Body of pancreas (tissue), 4 donors: Measurements from ENCODE around the gene COL6A1. TPM values are rescaled to one million over a fixed set of nuclear protein-coding genes. Genes with fewer than 3 reads are reported as not detected.

Experiments used
- ATAC-seq: fragments of 150-250 bp; one replicate; pipeline ENCODE4 v1.9.1; 2016
- DNase-seq, 4 donors: peaks; one replicate each; pipeline ENCODE4 v3.0.0-alpha.2; 2019
- H3K27ac ChIP-seq, 4 donors: fragments of 200-600 bp; sonication (generic); 1 replicate in 3 of 4; 2 replicates in 1 of 4; pipeline versions ENCODE4 v1.5.1 to v1.6.1; 2016 to 2019; ENCODE audit warnings: mild to moderate bottlenecking in 1 of 4, mixed read lengths in 1 of 4, moderate library complexity in 1 of 4
- H3K27me3 ChIP-seq, 2 donors: fragments of 200-600 bp; sonication (generic); one replicate each; pipeline ENCODE4 v1.6.0; 2016; ENCODE audit warnings: mild to moderate bottlenecking in 1 of 2
- H3K36me3 ChIP-seq, 2 donors: fragments of 200-600 bp; sonication (generic); replicated peaks in 1 of 2; 2 replicates each; pipeline ENCODE4 v1.5.1; 2016; ENCODE audit warnings: low read depth in 2 of 2; ENCODE audit not compliant: insufficient read depth in 1 of 2
- H3K4me1 ChIP-seq: fragments of 200-600 bp; sonication (generic); one replicate; pipeline ENCODE4 v1.6.0; 2016
- H3K4me3 ChIP-seq, 2 donors: fragments of 200-600 bp; sonication (generic); 1 replicate in 1 of 2; 2 replicates in 1 of 2; pipeline ENCODE4 v1.5.1; 2016 to 2019
- H3K9me3 ChIP-seq, 3 donors: fragments of 200-600 bp; sonication (generic); 1 replicate in 2 of 3; 2 replicates in 1 of 3; pipeline ENCODE4 v1.5.1; 2016
- POLR2A ChIP-seq, 3 donors: fragments of 450-650 bp; IDR thresholded peaks; one replicate each; pipeline ENCODE4 v1.6.1; 2016; ENCODE audit warnings: antibody characterized with exemption in 3 of 3, mild to moderate bottlenecking in 2 of 3
- WGBS, 2 donors: methylation state at CpG; one replicate each; pipeline ENCODE4 v1.1.5; 2017; 5-methylcytosine and 5-hydroxymethylcytosine counted together
- intact Hi-C: fragments of 100-400 bp; cut with DNase I; formaldehyde crosslinking; loops from one replicate; pipeline ENCODE4 v1.15.1; 2023
- total RNA-seq, 2 donors: library from RNA; depleted of rRNA; stranded (reverse); fragments of >200 nt; gene quantifications; one replicate each; pipeline ENCODE4 v1.1.0, GENCODE V29; 2016
- TF ChIP-seq, protein P1 (sequence below), 7 experiments: fragments of 450-650 bp in 4 of 7; fragments of 200-600 bp in 3 of 7; sonication (generic) in 3 of 7; IDR thresholded peaks; one replicate each; pipeline ENCODE4 v1.5.1; 2016 to 2019; ENCODE audit warnings: antibody characterized with exemption in 7 of 7

COL6A1 gene
- total RNA-seq, 2 donors from 2014 or later, result 112 to 314 TPM

- Histone ChIP-seq H3K4me3 (no peak overlapping the region), H3K27ac (no peak overlapping the region), H3K4me1 (no peaks in the 10 kb centered on the region), H3K27me3 (no peaks in the 10 kb centered on the region), H3K36me3 (no peaks in the 10 kb centered on the region), H3K9me3 (no peaks in the 10 kb centered on the region)
- DNase-seq, result peak in 1 of 4 donors; percentile 10
- WGBS, 2 donors, result 87 to 92% methylated on average over 32 to 41 of the region's 45 CpGs
- intact Hi-C loops, result no loop called here
- no peak for ATAC-seq
- TF ChIP-seq, protein P1, sequence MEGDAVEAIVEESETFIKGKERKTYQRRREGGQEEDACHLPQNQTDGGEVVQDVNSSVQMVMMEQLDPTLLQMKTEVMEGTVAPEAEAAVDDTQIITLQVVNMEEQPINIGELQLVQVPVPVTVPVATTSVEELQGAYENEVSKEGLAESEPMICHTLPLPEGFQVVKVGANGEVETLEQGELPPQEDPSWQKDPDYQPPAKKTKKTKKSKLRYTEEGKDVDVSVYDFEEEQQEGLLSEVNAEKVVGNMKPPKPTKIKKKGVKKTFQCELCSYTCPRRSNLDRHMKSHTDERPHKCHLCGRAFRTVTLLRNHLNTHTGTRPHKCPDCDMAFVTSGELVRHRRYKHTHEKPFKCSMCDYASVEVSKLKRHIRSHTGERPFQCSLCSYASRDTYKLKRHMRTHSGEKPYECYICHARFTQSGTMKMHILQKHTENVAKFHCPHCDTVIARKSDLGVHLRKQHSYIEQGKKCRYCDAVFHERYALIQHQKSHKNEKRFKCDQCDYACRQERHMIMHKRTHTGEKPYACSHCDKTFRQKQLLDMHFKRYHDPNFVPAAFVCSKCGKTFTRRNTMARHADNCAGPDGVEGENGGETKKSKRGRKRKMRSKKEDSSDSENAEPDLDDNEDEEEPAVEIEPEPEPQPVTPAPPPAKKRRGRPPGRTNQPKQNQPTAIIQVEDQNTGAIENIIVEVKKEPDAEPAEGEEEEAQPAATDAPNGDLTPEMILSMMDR (IDR thresholded peaks at IDR 0.05), result no peak
- no peak for TF ChIP-seq POLR2A (IDR thresholded peaks at IDR 0.05)
Measured at GRCh38 chr21:45990741-45991605, 9.4 kb downstream of the COL6A1 start.

DNA sequence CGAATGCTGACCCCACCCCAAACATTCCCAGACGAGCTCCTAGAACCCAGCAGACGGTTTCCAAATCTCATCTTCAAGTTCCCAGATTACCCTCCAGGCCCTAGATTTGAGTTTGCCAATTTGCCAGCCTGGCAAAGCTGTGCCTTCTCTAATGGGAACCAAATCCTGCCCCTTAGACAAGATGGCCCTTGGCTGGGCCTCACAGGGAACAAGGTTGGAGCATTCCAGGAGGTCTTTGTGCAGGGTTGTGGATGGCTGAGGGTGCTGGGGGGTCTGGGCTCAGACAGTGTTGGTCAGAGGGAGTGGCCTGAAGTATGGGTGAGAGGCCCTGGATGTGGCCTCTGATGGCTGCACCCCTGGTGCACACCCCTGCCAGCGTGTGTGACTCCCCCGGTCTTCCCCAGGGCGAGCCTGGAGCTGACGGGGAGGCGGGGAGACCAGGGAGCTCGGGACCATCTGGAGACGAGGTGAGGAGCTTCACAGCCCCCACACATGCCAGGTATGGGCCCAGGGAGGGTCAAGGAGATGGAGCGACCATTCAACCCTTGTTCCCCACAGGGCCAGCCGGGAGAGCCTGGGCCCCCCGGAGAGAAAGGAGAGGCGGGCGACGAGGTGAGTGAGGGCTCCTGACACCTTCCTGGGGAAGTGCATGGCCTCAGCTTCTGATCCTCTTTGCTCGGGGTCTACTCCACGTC is 10.2 kb downstream of the COL6A1 start:
- DNase-seq, result no peak
- Histone ChIP-seq H3K27me3 (no peaks in the 10 kb centered on the region), H3K9me3 (no peaks in the 10 kb centered on the region), H3K36me3 (no peaks in the 10 kb centered on the region), H3K27ac (no peak overlapping the region), H3K4me3 (no peak overlapping the region), H3K4me1 (no peaks in the 10 kb centered on the region)
- TF ChIP-seq, protein P1 (IDR thresholded peaks at IDR 0.05), result no peak
- TF ChIP-seq POLR2A (IDR thresholded peaks at IDR 0.05), result no peak
- ATAC-seq, result no peak
- intact Hi-C loops, result no loop called here
- WGBS, 2 donors, result 79 to 92% methylated on average over 12 to 18 of the region's 18 CpGs

DNA sequence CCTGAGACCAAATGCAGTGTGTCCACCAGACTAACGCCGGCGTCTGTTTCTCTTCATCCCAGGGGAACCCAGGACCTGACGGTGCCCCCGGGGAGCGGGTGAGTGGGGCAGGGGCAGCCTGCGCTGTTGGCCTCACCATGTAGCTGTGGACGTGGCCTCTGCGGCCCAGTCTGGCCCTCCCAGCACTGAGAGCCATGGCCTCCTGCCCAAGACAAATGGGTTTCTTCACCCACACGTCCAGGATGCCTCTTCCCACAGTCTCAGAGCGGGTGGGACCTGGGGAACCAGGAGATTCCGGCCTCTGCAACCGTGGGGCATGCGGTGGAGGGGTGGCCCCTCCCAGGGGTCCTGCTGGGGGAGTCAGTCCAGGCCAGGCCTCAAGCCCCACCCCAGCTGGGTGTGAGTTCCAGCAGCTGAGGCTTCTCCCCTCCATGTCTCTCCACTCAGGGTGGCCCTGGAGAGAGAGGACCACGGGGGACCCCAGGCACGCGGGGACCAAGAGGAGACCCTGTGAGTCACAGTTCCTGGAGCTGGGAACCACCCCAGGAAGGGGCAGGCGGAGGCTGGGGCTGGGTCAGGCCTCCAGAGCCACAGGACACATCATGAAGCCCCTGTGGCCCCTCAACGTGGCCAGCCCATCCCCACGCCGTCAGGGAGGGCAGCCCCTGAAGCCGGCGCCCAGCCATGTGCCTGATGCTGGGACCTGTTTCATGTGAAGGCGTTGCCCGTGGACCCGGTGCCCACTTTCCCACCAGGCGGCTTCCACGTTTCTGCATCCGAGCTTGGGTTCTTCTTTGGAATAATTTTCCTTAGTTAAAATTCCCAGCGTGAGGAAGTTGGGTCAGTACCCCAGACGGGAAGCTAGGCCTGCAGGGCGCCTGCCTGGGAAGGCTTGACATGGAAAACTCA is 11.0 kb downstream of the COL6A1 start:
- Histone ChIP-seq H3K27me3 (no peaks in the 10 kb centered on the region), H3K9me3 (no peaks in the 10 kb centered on the region), H3K36me3 (no peaks in the 10 kb centered on the region), H3K4me3 (no peak overlapping the region), H3K27ac (no peak overlapping the region), H3K4me1 (no peaks in the 10 kb centered on the region)
- WGBS, 2 donors, result 83 to 93% methylated on average over 16 to 32 of the region's 32 CpGs
- no peak for TF ChIP-seq POLR2A (IDR thresholded peaks at IDR 0.05)
- TF ChIP-seq, protein P1 (IDR thresholded peaks at IDR 0.05), result no peak
- ATAC-seq (no peak), DNase-seq (peak in 3 of 4 donors; percentile 1 to 10 (median 10))
- intact Hi-C loops, result no loop called here

- WGBS, 2 donors, result 87 to 92% methylated on average over 21 to 42 of the region's 44 CpGs
- H3K4me3 ChIP-seq, result no peak overlapping the region
- ATAC-seq (no peak), DNase-seq (peak in 3 of 4 donors; percentile 1 to 9 (median 8))
- no peaks in the 10 kb centered on the region for H3K36me3 ChIP-seq
- H3K27me3 ChIP-seq, result no peaks in the 10 kb centered on the region
- H3K4me1 ChIP-seq, result no peaks in the 10 kb centered on the region
- intact Hi-C loops, result no loop called here
- TF ChIP-seq, protein P1 (IDR thresholded peaks at IDR 0.05), result no peak
- TF ChIP-seq POLR2A (IDR thresholded peaks at IDR 0.05), result no peak
- H3K27ac ChIP-seq, result no peak overlapping the region
- H3K9me3 ChIP-seq, result no peaks in the 10 kb centered on the region
Measured at GRCh38 chr21:45993210-45994085, 11.9 kb downstream of the COL6A1 start.
